ENCODE results near the gene TLE3. TPM values are rescaled to one million over a fixed set of nuclear protein-coding genes. Genes with fewer than 3 reads are reported as not detected.

Gene TLE3
- total and polyA plus RNA-seq, 2 of the 13 experiments (the other 11 are each of a cell fraction or from before 2014, with no cell fraction given) = 11.9 to 13.8 TPM

DNA sequence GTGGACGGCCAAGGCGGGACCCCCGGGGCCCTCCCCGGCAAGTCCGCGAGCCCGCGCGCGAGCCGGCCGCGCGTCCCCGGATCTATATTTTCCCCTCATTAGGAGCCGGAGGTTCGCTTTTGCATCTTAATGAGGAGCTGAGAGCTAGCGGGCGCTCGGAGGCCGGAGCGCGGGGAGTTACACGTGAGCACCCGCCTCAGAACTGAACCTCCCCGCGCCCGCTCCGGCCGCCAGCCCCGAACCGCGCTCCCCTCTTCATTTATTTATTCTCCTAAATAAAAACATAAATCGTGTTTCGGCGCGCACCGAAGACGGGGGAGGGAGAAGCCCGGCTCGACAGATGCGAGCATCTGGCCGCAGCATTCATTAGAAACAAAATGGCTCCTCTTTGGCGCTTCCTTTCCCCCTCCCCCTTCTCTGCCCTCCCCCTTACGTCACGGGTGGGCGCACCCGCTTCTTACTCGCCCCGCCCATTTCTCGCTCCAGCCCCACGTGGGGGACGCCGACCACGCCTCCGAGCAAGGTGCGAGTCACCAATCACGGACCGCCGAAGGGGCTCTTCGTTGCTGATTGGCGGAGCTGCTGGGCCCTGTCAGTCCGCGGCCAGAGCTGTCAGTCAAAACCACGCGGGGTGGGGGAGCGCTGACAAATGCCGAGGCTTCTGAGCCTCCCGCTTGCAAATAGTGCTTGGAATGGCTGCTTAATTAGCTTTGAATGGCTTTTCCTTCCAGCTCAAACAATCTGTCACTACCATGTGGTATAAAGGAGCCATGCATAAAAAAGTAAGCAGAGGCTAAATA is 1.6 kb upstream of the TLE3 start (continued):
- no peak for TF ChIP-seq SOX6 (IDR thresholded peaks at IDR 0.05)
- TF ChIP-seq SOX6 (CRISPR knock-in tag; IDR thresholded peaks at IDR 0.05) = peak; percentile 89
- no peak for TF ChIP-seq ZBTB7A (CRISPR knock-in tag; IDR thresholded peaks at IDR 0.05)
- TF ChIP-seq ZSCAN25 (CRISPR knock-in tag; IDR thresholded peaks at IDR 0.05) = peak; percentile 70; the same call in 1 of the 2 replicates
- no peak for TF ChIP-seq ZNF12 (CRISPR knock-in tag; IDR thresholded peaks at IDR 0.05)
- TF ChIP-seq HIVEP1 (CRISPR knock-in tag; IDR thresholded peaks at IDR 0.05) = peak; percentile 79
- no peak for TF ChIP-seq FOXA1 (IDR thresholded peaks at IDR 0.05)
- peak; percentile 33; the same call in 1 of the 2 replicates for TF ChIP-seq FOXA1 (CRISPR knock-in tag; IDR thresholded peaks at IDR 0.05)
- TF ChIP-seq MEIS2 (CRISPR knock-in tag; IDR thresholded peaks at IDR 0.05) = peak; percentile 100
- TF ChIP-seq, protein P1, sequence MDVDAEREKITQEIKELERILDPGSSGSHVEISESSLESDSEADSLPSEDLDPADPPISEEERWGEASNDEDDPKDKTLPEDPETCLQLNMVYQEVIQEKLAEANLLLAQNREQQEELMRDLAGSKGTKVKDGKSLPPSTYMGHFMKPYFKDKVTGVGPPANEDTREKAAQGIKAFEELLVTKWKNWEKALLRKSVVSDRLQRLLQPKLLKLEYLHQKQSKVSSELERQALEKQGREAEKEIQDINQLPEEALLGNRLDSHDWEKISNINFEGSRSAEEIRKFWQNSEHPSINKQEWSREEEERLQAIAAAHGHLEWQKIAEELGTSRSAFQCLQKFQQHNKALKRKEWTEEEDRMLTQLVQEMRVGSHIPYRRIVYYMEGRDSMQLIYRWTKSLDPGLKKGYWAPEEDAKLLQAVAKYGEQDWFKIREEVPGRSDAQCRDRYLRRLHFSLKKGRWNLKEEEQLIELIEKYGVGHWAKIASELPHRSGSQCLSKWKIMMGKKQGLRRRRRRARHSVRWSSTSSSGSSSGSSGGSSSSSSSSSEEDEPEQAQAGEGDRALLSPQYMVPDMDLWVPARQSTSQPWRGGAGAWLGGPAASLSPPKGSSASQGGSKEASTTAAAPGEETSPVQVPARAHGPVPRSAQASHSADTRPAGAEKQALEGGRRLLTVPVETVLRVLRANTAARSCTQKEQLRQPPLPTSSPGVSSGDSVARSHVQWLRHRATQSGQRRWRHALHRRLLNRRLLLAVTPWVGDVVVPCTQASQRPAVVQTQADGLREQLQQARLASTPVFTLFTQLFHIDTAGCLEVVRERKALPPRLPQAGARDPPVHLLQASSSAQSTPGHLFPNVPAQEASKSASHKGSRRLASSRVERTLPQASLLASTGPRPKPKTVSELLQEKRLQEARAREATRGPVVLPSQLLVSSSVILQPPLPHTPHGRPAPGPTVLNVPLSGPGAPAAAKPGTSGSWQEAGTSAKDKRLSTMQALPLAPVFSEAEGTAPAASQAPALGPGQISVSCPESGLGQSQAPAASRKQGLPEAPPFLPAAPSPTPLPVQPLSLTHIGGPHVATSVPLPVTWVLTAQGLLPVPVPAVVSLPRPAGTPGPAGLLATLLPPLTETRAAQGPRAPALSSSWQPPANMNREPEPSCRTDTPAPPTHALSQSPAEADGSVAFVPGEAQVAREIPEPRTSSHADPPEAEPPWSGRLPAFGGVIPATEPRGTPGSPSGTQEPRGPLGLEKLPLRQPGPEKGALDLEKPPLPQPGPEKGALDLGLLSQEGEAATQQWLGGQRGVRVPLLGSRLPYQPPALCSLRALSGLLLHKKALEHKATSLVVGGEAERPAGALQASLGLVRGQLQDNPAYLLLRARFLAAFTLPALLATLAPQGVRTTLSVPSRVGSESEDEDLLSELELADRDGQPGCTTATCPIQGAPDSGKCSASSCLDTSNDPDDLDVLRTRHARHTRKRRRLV (CRISPR knock-in tag; IDR thresholded peaks at IDR 0.05) = no peak
- TF ChIP-seq, protein P2, sequence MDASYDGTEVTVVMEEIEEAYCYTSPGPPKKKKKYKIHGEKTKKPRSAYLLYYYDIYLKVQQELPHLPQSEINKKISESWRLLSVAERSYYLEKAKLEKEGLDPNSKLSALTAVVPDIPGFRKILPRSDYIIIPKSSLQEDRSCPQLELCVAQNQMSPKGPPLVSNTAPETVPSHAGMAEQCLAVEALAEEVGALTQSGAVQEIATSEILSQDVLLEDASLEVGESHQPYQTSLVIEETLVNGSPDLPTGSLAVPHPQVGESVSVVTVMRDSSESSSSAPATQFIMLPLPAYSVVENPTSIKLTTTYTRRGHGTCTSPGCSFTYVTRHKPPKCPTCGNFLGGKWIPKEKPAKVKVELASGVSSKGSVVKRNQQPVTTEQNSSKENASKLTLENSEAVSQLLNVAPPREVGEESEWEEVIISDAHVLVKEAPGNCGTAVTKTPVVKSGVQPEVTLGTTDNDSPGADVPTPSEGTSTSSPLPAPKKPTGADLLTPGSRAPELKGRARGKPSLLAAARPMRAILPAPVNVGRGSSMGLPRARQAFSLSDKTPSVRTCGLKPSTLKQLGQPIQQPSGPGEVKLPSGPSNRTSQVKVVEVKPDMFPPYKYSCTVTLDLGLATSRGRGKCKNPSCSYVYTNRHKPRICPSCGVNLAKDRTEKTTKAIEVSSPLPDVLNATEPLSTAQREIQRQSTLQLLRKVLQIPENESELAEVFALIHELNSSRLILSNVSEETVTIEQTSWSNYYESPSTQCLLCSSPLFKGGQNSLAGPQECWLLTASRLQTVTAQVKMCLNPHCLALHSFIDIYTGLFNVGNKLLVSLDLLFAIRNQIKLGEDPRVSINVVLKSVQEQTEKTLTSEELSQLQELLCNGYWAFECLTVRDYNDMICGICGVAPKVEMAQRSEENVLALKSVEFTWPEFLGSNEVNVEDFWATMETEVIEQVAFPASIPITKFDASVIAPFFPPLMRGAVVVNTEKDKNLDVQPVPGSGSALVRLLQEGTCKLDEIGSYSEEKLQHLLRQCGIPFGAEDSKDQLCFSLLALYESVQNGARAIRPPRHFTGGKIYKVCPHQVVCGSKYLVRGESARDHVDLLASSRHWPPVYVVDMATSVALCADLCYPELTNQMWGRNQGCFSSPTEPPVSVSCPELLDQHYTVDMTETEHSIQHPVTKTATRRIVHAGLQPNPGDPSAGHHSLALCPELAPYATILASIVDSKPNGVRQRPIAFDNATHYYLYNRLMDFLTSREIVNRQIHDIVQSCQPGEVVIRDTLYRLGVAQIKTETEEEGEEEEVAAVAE (CRISPR knock-in tag; IDR thresholded peaks at IDR 0.05; ENCODE audit: borderline replicate concordance) = 0 out of 2 replicates have a peak, but pooled peaks have one; percentile 26
- TF ChIP-seq FIP1L1 (IDR thresholded peaks at IDR 0.05; ENCODE audit: borderline replicate concordance, insufficient read depth, low read depth, low read length) = no peak
- TF ChIP-seq ZNF44 (CRISPR knock-in tag; IDR thresholded peaks at IDR 0.05) = no peak
- peak; percentile 89 for TF ChIP-seq ATF1 (CRISPR knock-in tag; IDR thresholded peaks at IDR 0.05)
- no peak for TF ChIP-seq EHMT2 (IDR thresholded peaks at IDR 0.05; ENCODE audit: borderline replicate concordance, low read depth, low read length)
- TF ChIP-seq, protein P3, sequence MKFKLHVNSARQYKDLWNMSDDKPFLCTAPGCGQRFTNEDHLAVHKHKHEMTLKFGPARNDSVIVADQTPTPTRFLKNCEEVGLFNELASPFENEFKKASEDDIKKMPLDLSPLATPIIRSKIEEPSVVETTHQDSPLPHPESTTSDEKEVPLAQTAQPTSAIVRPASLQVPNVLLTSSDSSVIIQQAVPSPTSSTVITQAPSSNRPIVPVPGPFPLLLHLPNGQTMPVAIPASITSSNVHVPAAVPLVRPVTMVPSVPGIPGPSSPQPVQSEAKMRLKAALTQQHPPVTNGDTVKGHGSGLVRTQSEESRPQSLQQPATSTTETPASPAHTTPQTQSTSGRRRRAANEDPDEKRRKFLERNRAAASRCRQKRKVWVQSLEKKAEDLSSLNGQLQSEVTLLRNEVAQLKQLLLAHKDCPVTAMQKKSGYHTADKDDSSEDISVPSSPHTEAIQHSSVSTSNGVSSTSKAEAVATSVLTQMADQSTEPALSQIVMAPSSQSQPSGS (CRISPR knock-in tag; IDR thresholded peaks at IDR 0.05) = peak; percentile 77
- no peak for TF ChIP-seq RFXANK (CRISPR knock-in tag; IDR thresholded peaks at IDR 0.05)
- peak; percentile 31; the same call in 1 of the 2 replicates for TF ChIP-seq ZNF460 (CRISPR knock-in tag; IDR thresholded peaks at IDR 0.05; ENCODE audit: borderline replicate concordance)
- TF ChIP-seq FOXO1 (CRISPR knock-in tag; IDR thresholded peaks at IDR 0.05) = peak; percentile 17; the same call in 1 of the 2 replicates
